ENCODE results near the gene KPNA3. TPM values are rescaled to one million over a fixed set of nuclear protein-coding genes. Genes with fewer than 3 reads are reported as not detected.

KPNA3 gene
- total RNA-seq, 6 experiments from 2014 or later = 57.2 to 74.4 (median 65.6) TPM

DNA sequence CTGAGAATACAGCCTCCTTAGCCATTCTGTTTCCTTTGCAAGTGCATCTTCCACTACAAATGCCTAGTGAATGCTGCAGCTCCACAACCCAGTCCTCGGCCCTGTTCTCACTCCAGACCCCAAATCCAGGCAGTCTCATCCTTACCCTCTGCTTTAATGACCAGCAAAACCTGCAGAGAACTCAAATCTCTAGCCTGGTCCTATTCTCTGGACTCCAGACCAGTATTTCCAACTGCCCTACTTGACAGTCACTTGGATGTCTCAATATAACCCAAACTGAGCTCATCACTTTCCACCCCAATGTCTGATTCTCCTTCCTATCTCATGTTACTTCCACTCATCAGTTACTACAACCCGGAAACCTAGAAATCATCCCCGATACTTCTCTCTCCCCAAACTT lies 98.6 kb downstream of the KPNA3 start:
- Mint-ChIP-seq H3K27ac (peak overlapping the region; percentile 20), H3K4me3 (no peak overlapping the region), H3K36me3 (ENCODE audit: low read depth) (peaks cover 13% of the 10 kb centered on the region), H3K27me3 (ENCODE audit: insufficient read depth) (peaks cover 2% of the 10 kb centered on the region; the same call in 1 of the 2 replicates), H3K9me3 (no peaks in the 10 kb centered on the region), H3K4me1 (ENCODE audit: low read depth) (peaks cover 37% of the 10 kb centered on the region)
- no peak for DNase-seq
- TF ChIP-seq, protein P1, sequence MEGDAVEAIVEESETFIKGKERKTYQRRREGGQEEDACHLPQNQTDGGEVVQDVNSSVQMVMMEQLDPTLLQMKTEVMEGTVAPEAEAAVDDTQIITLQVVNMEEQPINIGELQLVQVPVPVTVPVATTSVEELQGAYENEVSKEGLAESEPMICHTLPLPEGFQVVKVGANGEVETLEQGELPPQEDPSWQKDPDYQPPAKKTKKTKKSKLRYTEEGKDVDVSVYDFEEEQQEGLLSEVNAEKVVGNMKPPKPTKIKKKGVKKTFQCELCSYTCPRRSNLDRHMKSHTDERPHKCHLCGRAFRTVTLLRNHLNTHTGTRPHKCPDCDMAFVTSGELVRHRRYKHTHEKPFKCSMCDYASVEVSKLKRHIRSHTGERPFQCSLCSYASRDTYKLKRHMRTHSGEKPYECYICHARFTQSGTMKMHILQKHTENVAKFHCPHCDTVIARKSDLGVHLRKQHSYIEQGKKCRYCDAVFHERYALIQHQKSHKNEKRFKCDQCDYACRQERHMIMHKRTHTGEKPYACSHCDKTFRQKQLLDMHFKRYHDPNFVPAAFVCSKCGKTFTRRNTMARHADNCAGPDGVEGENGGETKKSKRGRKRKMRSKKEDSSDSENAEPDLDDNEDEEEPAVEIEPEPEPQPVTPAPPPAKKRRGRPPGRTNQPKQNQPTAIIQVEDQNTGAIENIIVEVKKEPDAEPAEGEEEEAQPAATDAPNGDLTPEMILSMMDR (IDR thresholded peaks at IDR 0.05) = no peak

DNA sequence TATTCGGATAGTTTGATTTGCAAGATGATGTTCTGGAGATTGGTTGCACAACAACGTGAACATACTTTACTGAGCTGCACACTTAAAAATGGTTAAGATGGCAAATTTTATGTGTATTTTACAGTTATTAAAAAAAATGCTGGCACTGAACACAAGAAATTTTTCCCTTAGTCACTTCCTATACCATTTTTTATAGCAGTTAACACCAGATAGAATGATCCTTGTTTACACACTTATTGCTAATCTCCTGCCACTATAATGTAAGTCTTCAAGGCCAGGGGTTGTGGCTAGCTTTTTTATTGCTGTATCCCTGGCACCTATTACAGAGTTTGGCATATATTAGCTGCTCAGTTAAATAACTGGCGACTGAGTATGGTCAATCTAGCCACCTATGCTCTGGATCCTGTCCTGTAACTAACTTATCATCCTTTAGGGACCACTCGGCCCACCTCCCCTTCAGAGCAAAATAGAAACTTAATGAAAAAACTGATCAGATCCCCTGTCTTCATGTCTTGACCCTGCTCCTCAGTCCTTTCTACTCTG lies 99.2 kb downstream of the KPNA3 start:
- Mint-ChIP-seq H3K4me3 (no peak overlapping the region), H3K27ac (peak overlapping the region; percentile 20), H3K4me1 (ENCODE audit: low read depth) (peaks cover 37% of the 10 kb centered on the region), H3K9me3 (no peaks in the 10 kb centered on the region), H3K36me3 (ENCODE audit: low read depth) (peaks cover 8% of the 10 kb centered on the region), H3K27me3 (ENCODE audit: insufficient read depth) (peaks cover 2% of the 10 kb centered on the region; the same call in 1 of the 2 replicates)
- TF ChIP-seq, protein P1 (IDR thresholded peaks at IDR 0.05) = no peak
- no peak for DNase-seq

DNA sequence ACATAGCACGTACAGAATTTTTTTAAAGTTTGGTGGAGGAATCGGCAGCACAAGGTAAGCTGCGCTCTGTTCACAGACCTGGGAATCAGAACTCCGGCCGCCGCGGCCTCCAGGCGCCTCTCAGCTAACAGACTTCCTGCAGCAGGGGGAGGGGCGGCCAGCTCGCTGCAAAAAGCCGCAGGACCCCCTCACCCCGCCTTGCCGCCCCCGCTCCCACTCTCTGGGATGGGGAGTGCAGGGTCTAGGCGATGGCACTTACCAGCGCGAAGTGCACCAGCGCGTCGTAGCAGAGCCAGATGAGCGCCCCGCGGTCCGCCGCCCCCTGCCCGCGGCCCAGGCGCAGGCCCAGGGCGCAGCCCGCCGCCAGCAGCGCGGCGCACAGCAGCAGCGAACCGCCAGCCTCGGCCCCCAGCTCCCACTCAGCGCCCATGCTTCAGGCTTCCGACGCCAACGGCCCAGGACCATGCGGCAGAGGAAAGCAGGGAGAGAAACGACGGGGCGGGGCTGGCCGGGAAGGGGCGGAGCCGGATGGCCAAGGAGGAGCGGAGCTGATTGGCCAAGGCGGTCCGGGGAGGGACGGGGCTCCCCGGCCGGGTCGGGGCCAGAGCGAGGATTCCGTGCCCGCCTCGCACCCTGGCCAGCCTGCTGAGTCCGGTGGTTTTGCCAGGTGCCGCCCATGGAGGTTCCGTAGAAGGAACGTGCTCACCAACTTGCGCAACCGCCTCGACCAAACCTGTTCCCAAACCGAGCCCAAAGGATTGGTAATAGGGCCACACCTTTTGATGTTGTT lies 101.3 kb downstream of the KPNA3 start, which contains the start of gene EBPL:
Gene EBPL (minus strand): TSS at position 492 of the 790 bp plus-strand sequence. CDS start 62 bp downstream, at position 430.
- peaks cover 2% of the 10 kb centered on the region; the same call in 1 of the 2 replicates for H3K27me3 Mint-ChIP-seq (ENCODE audit: insufficient read depth)
- peak within 1 kb of the TSS; percentile 95 for H3K4me3 Mint-ChIP-seq
- DNase-seq = peak; percentile 84
- H3K27ac Mint-ChIP-seq = peak within 1 kb of the TSS; percentile 83
- TF ChIP-seq, protein P1 (IDR thresholded peaks at IDR 0.05) = no peak
- peaks cover 45% of the 10 kb centered on the region for H3K4me1 Mint-ChIP-seq (ENCODE audit: low read depth)
- no peaks in the 10 kb centered on the region for H3K9me3 Mint-ChIP-seq
- peaks cover 10% of the 10 kb centered on the region for H3K36me3 Mint-ChIP-seq (ENCODE audit: low read depth)

- H3K4me1 Mint-ChIP-seq (ENCODE audit: low read depth) = peaks cover 45% of the 10 kb centered on the region
- peak overlapping the region; percentile 71 for H3K27ac Mint-ChIP-seq
- no peaks in the 10 kb centered on the region for H3K9me3 Mint-ChIP-seq
- H3K4me3 Mint-ChIP-seq = peak overlapping the region; percentile 95
- TF ChIP-seq, protein P1 (IDR thresholded peaks at IDR 0.05) = no peak
- H3K27me3 Mint-ChIP-seq (ENCODE audit: insufficient read depth) = peaks cover 2% of the 10 kb centered on the region; the same call in 1 of the 2 replicates
- DNase-seq = peak; percentile 33
- H3K36me3 Mint-ChIP-seq (ENCODE audit: low read depth) = peaks cover 15% of the 10 kb centered on the region
These were observed 102.1 kb downstream of the KPNA3 start for GRCh38 chr13:49690133-49690994.

- H3K36me3 Mint-ChIP-seq (ENCODE audit: low read depth) = peaks cover 27% of the 10 kb centered on the region
These were observed 109.0 kb downstream of the KPNA3 start for GRCh38 chr13:49683489-49683888.

More at GRCh38 chr13:49683489-49683888, 109.0 kb downstream of the KPNA3 start:
- TF ChIP-seq, protein P1 (IDR thresholded peaks at IDR 0.05) = no peak
- H3K27ac Mint-ChIP-seq = no peak overlapping the region
- no peaks in the 10 kb centered on the region for H3K9me3 Mint-ChIP-seq
- peaks cover 20% of the 10 kb centered on the region for H3K4me1 Mint-ChIP-seq (ENCODE audit: low read depth)
- no peaks in the 10 kb centered on the region for H3K27me3 Mint-ChIP-seq (ENCODE audit: insufficient read depth)
- no peak overlapping the region for H3K4me3 Mint-ChIP-seq
- DNase-seq = no peak
